ENCODE results near the gene EVA1A.

DNA sequence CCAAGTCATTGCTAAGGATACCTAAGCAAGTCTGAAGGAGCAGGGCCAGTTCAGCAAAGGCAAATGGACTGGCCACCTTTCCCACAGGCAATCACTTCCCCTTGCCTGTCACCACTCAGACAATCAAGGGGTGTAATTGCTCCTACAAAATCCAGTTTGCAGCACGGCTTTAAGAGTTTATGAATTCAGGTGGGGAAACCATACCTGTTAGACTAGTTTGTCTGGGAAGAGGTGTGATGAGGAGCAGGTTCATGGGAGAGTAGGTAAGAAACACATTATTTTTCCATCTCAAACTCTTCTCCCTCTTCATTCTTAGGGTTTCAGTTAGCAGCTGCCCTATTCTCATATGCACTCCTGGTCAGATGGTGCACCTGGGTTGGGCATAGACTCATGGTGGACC, 102.5 kb downstream of the EVA1A start:
- TF ChIP-seq, protein P1, sequence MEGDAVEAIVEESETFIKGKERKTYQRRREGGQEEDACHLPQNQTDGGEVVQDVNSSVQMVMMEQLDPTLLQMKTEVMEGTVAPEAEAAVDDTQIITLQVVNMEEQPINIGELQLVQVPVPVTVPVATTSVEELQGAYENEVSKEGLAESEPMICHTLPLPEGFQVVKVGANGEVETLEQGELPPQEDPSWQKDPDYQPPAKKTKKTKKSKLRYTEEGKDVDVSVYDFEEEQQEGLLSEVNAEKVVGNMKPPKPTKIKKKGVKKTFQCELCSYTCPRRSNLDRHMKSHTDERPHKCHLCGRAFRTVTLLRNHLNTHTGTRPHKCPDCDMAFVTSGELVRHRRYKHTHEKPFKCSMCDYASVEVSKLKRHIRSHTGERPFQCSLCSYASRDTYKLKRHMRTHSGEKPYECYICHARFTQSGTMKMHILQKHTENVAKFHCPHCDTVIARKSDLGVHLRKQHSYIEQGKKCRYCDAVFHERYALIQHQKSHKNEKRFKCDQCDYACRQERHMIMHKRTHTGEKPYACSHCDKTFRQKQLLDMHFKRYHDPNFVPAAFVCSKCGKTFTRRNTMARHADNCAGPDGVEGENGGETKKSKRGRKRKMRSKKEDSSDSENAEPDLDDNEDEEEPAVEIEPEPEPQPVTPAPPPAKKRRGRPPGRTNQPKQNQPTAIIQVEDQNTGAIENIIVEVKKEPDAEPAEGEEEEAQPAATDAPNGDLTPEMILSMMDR (IDR thresholded peaks at IDR 0.05; ENCODE audit: insufficient read depth, low read depth, low read length) = no peak
- TF ChIP-seq EZH2 (IDR thresholded peaks at IDR 0.05; ENCODE audit: insufficient read depth, low read length) = no peak
